HG02870 (cell line): Measurements from ENCODE around the gene SEC16A.
"Not testable (repeated sequence)": the region's sequence is repeated elsewhere in the genome, so short reads cannot be mapped to it uniquely, and the experiment has no call there.

Source experiments
- ATAC-seq: cut with Tn5 transposase; IDR thresholded peaks from one replicate; pipeline ENCODE4 v1.9.1; 2021; ENCODE audit warnings: mild to moderate bottlenecking, moderate library complexity; ENCODE audit not compliant: unreplicated experiment

The SEC16A gene

DNA sequence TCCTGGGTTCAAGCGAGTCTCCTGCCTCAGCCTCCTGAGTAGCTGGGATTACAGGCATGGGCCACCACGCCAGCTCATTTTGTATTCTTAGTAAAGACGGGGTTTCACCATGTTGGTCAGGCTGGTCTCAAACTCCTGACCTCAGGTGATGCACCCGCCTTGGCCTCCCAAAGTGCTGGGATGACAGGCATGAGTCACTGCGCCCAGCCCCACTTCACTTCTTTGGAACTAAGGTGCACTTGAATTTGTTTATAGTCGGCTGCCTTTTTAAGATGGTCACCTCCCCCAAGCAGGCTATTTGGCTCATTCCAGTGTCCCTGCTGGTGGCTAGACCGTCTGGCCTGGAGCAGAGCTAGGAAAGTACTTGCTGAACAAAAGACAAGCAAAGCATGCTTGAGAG, 57.5 kb downstream of the SEC16A start:
- ATAC-seq, result not testable (repeated sequence)

DNA sequence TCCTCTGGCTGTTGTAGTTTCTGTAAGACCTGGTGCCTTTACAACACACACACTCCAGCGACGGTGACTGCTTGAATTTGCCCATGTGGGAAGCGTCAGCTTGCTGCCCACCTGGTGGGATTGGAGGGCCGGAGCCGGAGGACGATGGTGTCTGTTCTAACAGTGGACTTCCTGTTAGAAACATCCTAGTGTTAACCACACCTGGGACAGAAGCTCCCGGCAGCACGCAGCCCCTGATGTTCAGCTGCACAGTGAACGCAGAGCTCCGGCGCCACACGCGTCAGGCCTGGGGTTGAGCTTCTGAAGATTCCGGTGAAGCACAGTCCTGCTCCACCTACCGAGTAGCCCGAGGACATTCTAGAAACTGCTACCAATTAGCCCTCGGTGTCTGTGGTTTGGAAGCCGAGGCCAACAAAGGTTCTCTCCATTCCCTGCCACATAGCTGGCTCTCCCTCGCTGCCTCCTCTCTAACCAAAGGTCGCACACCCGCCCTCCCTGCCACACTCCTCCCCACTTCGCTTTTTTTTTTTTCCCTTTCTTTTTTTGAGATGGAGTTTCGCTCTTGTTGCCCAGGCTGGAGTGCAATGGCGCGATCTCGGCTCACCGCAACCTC, 58.0 kb downstream of the SEC16A start:
- no peak for ATAC-seq

DNA sequence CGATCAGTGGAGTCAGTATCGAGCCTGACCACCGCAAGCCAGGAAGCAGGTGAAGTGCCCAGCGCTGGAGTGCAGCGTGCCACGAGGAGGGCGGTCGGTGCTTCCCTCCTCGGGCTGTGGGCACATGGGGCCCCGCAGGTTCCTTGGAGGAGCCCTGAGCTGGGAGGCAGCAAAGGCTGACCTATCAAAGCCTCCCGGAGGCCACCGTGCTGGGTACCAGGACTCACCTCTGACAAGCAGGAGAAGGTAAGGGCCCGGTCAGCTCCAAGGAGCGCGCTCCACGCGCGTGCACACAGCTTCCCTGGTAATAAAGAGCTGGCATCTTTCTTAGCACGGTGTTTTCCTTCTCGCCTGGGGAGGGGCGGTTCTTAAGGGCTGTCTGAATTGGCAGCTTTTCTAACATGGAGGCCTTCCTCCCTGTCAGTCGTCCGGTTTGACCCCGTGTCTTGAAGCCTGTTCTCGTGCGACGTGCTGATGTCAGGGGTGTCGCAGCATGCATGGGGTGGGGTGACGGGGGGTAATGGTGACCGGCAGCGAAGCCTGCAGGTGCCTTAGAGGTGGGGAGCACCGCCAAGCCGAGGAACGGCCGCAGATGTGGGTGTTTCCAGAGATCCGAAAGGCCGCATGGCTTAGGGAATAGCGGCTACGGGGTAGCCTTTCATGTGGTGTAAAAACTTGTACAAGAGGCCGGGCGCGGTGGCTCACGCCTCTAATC, 59.3 kb downstream of the SEC16A start:
- ATAC-seq, result no peak

DNA sequence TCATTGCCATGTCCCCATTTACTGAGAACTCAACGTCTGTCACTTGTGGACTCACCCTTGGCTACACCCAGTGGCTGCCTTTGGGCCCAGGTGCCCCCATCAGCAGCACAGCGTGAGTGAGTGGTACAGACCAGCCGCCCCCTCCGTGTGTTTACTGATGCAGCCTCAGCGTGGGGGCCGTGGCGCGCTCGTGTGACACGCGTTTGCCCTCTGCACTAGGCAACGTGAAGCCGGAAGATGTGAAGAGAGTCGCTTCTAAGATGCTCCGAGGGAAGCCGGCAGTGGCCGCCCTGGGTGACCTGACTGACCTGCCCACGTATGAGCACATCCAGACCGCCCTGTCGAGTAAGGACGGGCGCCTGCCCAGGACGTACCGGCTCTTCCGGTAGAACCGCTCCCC, 60.0 kb downstream of the SEC16A start:
- no peak for ATAC-seq

DNA sequence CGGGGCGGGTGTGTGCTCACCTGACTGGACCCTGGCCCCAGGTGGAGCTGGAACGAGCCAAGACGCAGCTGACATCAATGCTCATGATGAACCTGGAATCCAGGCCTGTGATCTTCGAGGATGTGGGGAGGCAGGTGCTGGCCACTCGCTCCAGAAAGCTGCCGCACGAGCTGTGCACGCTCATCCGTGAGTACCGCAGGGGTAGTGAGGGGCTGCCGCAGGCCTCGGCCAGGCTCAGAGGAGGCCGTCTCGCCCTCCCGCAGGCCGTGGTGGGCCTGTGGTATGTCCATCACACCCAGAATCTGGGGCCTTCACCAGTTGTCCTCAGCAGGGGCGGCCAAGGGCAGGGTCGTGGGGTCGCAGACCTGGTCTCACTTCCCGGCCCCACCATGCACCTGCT, 61.0 kb downstream of the SEC16A start:
- no peak for ATAC-seq

DNA sequence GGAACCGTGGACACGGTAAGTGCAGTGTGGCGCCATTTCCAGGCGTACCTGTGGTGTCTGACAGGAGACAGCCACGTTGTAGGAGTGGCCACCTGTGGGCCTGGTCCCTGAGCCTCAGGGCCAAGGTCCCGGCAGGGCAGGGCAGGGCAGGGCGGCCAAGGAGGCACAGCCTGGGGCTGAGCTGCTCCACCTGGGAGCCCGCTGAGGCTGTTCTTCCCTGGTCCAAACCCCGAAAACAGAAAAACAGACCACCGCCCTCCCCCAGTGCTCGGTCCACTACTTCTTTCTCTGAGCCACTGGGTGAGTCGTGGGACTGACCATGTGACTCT, 63.8 kb downstream of the SEC16A start:
- no peak for ATAC-seq

DNA sequence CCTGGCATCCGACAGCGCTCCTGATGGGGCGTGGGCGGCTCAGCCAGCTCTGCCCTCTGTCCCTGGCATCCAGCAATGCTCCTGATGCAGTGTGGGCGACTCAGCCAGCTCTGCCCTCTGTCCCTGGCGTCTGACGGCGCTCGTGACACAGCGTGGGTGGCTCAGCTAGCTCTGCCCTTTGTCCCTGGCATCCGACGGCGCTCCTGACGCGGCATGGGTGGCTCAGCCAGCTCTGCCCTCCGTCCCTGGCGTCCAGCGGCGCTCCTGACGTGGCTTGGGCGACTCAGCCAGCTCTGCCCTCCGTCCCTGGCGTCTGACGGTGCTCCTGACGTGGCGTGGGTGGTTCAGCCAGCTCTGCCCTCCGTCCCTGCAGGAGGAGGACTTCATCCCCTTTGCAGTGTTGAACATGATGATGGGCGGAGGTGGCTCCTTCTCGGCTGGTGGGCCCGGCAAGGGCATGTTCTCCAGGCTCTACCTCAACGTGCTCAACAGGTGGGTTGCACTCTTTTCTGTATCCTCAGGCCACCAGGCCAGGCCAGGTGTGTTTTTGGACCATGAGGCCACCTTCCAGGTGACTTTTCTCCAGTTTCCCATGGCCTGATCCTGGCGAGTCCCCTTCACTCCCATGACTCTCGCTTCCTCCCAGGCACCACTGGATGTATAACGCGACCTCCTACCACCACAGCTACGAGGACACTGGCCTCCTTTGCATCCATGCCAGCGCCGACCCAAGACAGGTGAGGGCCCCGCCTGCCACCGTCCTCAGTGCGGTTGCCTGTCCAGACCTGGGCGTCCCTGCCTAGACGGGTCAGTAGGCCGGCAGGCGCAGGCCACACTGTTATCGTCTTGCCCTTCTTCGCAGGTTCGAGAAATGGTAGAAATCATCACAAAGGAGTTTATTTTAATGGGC, 64.4 kb downstream of the SEC16A start:
- no peak for ATAC-seq

DNA sequence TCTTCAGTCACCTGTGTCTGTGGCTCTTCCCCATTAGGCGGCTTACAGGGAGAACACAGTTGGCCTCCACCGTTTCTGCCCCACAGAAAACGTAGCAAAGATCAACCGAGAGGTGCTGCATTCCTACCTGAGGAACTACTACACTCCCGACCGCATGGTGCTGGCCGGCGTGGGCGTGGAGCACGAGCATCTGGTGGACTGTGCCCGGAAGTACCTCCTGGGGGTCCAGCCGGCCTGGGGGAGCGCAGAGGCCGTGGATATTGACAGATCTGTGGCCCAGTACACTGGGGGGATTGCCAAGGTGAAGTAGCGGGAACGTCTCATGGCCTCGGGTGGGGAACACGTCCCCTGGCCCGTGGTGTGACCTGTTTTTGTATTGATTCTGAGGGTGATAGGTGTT, 65.9 kb downstream of the SEC16A start:
- ATAC-seq, result no peak

DNA sequence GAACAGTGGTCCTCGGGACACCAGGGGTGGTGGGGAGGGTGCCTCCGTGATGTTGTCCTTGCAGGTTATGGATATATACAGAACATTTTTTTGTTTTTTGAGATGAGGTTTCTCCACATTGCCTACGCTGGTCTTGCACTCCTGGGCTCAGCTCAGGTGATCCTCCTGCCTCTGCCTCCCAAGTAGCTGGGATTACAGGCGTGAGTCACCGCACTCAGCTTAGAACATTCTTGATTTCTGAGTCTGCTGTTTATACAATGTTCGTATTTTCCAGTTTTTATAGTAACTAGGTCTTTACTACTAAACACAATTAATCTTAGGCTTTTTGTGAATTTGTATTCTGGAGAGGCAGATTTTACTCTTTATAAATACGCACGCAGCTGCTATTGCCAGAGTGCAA, 66.4 kb downstream of the SEC16A start:
- no peak for ATAC-seq

DNA sequence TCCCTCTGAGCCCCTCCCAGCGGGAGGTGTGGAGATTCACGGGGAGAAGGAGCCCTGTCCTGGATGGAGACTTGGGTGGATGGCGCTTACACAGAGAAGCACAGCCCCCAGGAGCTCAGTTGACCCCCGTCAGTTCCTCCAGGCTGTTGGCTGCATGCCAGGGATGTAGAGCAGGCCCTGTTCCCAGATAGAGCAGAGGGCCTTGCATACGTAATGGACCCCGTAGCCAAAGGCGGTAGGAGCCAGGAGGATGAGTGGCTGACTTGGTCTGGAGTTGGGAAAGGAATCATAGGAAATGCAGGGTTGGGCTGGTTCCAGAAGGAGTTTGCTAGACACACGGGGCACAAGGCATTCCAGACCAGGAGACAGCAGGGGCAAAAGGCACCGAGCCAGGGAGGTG, 69.9 kb downstream of the SEC16A start:
- no peak for ATAC-seq

DNA sequence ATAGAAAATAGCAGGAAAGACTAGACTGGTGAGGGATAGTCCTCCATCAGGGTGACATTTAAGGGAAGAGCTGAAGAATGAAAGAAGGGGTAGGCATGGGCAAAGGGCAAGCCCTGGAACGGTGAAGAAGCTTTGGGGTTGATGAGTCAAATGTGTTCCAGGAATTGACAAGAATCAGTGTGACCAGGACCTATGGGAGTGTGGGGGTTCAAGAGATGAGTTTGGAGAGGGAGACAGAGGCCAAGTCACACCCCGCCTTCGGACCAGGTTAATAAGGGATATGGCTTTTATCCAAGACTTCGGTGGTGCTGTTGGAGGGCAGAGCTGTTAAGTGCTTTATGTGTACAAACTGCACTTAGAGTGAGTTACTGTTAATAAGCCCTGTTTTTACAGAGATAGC, 71.5 kb downstream of the SEC16A start:
- no peak for ATAC-seq

DNA sequence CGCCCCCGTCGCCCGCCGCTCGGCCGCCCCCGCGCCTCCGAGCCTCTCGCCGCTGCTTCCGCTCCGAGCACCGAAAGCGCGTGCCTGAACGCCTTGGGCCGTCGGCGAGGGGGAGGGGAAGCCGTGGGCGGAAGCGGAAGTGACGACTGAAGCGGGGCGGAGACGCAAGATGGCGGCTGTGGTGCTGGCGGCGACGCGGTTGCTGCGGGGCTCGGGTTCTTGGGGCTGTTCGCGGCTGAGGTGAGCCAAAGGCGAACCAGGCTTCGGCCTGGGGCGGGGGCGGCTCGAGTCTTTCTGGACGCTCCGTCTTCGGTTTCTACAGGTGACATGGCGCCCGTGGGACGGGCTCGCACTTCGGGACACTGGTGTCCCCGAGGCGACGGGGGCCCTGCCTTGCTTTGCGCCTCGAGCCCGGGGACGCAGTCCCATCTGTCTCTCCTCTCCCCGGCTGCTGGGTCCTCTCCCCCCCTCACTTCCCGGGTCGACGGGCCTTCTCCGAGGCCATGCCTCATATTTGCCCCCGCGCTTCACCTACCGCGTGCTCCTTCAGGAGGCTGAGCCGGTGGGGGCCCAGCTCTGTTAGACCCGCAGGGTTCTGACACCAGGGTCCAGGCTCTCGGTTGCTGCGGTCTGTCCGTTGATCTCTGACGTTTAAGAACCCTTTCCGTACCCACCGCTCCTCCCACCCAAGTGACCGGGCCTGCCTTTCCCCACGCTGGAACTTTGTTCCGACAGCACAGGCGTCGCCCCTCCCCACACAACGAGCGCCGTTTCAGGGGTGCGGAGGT, 72.1 kb downstream of the SEC16A start, which contains the start of the genes ENTR1 and PMPCA:
ENTR1 (minus strand) TSS at position 115 of the 788 bp plus-strand sequence. CDS start 217 bp downstream, outside the sequence.
PMPCA (plus strand) TSS at position 159 of the 788 bp plus-strand sequence; CDS start at position 170, 11 bp downstream.
- ATAC-seq, result peak; percentile 82

DNA sequence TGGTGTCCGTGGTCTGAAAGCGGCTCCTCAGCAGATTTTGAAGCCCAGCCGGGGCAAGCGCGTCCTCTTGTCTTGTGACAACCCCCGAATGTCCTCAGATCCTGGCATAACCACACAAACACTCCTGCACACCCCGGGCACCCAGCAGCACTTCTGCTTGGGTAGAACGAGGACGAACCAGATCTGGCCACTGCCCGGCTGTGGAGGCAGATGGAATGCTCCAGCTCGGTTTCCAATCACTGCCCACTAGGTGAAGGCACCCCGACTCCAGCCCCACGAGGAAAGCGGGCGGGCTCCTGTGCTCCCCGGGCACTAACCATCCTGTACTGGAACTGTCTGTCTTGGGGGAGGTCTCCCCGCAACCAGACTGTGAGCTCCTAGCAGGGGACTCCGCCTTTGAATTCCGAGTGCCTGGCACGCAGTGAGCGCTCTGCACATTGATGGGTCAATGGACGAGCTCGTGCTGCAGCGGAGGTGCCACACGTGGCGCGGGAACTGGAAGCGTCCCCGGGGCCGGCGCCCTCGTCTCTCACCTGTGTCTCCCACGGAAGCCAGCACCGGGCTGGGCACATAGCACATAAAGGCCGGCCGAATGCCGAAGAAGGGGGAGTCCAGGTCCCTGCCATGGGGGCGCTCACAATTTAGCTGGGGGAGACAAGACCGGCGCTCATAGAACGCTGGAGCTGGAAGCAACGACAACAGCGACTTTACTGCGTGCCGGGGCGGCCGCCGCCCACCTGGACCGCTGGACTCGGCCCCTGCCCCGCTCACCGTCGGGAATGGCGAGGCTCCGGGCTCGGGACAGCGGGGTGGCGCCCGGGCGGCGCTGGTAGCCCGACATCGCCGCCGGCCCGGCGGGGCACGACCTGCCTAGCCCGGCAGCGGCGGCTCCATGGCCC, 73.0 kb downstream of the SEC16A start:
- ATAC-seq, result peak; percentile 28

DNA sequence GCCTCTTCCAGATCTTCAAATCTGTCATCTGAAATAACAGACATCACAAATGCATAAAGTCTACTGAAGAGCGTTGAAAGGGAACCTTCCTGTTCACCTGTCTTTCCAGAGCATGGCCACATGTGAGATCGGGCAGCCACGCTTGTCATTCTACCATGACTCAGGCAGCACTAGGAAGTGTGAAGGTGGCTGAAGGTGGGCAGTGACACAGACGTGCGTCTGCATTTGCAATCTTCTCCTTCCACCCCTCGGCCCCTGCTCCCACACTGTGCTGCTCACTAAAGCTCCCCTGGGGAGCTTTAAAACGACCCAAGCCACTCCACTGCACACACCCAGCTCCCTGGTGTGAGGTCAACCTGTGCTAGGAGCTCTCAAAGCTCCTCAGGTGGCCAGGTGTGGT, 74.9 kb downstream of the SEC16A start:
- no peak for ATAC-seq

DNA sequence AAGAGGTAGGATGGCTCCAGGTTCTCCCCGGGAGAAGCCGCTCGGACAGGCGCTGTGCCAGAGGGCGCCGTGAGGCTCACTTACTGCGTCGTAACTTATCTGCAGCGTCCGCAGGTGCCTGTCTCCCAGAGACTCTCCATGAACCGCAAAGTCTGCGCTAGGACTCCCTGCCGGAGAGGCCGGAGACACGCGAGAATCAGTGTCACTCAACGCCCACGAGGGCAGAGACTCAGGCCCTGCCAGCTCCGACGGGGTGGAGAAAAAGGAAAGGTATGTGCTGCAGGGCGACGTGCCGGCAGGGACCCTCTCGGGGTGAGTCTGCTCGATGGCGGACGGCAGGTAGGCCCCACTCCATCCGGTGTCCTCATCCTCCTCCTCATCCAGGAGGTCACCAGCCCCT, 75.8 kb downstream of the SEC16A start:
- not testable (repeated sequence) for ATAC-seq

DNA sequence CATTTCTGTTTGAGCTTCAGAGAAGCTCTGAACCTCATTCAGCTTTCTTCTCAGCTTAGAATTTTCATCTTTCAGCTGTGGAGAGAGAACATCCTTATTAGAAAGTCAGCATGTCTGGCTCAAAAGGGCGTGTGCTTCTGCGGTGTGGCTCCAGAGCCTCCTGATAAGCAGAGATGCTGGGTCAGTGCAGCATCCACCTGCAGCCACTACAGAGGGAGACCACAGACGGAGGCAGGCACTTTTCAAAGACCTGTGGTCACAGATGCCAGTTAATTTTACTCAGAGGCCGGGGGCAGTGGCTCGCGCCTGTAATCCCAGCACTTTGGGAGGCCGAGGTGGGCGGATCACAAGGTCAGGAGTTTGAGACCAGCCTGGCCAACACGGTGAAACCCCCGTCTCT, 76.9 kb downstream of the SEC16A start:
- not testable (repeated sequence) for ATAC-seq

DNA sequence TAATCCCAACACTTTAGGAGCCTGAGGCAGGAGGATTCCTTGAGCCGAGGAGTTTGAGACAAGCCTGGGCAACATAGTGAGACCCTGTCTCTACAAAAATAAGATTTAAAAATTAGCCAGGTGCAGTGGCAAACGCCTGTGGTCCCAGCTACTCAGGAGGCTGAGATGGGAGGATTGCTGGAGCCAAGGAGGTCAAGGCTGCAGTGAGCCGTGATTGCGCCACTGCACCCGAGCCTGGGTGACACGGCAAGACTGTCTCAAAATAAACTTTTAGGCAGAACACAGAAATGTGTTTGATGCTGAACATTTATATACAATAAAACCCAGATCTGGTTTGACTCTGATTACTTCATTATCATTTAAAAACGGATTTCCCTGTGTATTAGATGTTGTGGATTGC, 77.4 kb downstream of the SEC16A start:
- no peak for ATAC-seq

DNA sequence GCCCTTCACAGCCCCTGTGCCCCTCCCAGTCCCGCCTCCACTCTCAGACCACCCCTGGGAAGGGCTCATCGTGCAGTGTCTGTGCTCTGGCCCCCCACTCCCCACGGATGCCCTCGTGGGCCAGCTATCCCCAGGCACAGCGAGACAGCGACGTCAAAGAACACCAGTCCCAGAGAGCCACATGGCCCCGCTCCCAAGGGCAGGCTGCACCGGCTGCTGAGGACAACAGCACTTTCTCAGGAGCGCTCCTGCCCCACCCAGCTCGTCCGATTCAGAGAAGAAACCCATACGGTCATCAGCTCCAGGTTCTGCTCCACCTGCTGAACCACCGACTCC, 78.1 kb downstream of the SEC16A start:
- no peak for ATAC-seq

DNA sequence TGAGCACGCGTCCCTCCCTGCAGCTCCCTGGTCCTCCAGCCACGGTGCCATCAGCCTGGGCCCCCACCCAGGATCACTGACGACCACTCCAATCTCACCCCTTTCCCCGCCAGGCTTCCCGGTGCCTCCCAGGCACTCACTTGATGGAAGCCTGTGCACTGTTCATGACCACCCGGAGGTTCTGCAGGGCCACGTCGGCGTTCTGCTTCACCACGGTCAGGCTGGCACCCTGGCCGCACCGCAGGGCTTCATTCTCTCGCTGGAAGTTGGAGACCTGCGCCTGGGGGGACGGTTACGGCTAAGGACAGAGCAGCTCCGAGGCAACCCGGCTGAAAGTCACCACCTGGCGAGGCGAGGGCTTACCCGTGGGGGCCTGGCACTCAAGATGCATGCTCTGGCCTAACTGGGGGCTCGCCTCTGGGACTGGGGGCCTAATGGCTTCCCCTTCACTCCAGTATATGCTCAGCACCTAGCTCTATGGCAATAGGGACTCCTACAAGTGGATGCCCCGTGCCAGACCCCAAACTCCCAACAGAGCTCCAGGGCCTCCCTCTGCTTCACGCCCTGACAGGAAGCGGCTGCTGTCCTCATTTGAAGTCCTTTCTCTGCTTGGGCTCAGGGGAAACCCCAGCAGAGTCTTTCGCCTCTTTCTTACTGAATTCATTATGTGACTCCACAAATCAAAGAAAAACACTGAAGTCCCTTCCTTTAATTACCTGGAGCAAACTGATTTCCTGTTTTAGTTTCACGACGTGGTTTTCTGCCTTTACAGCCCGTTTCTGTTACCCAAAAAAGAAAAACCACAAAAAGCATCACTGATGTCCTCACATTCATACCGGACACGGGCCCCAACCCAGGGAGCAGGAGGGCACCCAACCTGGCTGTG, 78.7 kb downstream of the SEC16A start:
- ATAC-seq, result no peak
